HG03064 (cell line): ENCODE data around the gene ARHGAP45.
"Not testable (repeated sequence)": the region's sequence is repeated elsewhere in the genome, so short reads cannot be mapped to it uniquely, and the experiment has no call there.

Experiments used
- ATAC-seq: cut with Tn5 transposase; IDR thresholded peaks from one replicate; pipeline ENCODE4 v1.9.1; 2021; ENCODE audit warnings: low read depth; ENCODE audit not compliant: unreplicated experiment

The ARHGAP45 gene

DNA sequence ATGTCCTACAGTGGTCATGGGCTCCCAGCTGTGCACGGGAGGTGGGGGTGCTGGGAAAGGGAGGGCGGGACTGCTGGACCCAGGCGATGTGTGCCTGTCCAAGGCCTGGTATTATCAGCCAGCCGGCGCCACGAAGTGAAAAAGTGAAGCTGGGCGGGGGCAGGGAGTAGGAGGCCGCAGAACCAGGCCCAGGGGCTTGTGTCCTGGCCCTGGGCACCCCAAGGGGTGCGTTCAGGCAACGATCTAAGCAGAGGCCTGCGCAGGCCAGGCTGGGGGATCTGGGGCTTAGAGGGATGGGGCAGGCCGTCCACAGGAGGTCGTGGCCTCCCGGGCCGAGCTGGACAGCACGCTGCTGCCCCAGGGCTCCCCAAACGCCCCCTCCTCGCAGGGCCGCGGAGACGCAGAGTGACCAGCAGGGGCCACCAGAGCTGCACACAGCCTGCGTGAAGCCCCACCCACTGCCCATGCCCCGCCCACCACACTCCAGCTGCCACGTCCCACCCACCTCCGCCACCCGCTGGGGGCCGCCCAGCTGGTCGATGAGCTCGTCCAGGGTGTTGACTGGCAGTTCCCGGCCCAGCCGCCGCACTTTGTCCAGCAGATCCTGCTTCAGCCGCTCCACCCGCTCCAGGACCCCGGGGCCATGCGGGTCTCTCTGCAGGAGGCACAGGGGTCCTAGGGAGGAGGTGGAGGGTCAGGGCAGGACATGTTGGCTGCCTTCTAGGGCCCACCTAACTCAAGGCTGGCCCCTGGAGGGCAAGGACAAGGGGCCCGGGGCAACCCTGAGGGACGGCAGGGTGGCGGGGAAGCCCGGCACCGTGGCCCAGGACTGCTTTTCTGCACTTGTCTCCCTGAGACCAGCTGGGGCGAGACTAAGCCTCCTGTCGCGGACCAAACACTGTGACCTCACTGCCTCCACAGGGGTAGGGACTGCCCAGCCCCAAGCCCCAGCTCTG, 46.3 kb downstream of the ARHGAP45 start:
- no peak for ATAC-seq

DNA sequence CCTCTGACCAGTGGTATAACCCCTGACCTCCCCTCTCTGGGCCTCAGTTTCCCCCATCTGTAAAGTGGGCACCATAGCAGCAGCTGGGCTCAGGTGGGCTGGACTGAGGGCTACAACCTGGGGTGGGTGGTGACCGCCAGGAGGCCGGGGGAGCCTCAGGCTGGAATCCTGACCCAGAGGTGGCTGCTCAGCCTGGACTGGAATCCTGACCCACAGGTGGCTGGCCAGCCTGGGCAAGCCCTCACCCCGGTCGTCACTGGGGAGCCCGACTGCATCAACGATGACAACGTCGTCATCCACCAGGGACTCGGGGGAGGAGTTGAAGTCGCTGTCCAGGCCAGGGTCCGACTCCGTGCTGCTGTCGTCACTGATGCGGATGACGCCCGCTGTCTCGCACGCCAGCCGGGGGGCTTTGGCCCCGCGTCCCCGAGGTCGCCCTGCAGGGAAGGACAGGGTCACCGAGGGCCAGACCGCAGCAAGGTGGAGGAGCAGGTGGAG, 47.1 kb downstream of the ARHGAP45 start:
- no peak for ATAC-seq

DNA sequence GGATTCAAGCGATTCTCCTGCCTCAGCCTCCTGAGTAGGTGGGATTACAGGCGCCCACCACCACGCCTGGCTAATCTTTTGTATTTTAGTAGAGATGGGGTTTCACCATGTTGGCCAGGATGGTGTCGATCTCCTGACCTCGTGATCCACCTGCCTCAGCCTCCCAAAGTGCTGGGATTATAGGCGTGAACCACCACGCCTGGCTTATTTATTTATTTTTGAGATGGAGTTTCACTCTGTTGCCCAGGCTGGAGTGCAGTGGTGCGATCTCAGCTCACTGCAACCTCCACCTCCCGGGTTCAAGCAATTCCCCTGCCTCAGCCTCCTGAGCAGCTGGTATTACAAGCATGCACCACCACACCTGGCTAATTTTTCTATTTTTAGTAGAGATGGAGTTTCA, 47.8 kb downstream of the ARHGAP45 start:
- not testable (repeated sequence) for ATAC-seq

GRCh38 chr19:1115646-1116420, 48.9 kb downstream of the ARHGAP45 start:
- ATAC-seq = no peak

- ATAC-seq = no peak
Measured at GRCh38 chr19:1116726-1117581, 50.0 kb downstream of the ARHGAP45 start.

DNA sequence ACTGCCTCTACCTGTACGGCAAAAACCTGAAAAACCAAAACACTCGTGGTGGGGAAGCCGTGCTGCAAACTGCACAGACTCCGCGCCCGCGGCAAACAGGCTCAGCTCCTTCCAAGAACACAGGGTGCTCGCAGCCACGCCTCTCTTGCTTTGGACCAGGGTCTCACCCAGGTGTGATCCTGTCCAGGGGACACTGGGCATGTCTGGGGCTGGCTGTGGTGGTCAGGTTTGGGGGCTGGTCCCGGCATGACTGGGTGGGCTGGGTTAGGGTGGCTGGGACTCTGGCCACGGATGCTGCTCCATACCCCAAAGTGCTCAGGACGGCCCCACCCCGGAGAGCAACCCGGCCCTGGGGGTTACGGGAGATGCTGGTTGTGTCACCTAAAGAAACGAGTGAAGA, 50.7 kb downstream of the ARHGAP45 start:
- ATAC-seq = no peak

DNA sequence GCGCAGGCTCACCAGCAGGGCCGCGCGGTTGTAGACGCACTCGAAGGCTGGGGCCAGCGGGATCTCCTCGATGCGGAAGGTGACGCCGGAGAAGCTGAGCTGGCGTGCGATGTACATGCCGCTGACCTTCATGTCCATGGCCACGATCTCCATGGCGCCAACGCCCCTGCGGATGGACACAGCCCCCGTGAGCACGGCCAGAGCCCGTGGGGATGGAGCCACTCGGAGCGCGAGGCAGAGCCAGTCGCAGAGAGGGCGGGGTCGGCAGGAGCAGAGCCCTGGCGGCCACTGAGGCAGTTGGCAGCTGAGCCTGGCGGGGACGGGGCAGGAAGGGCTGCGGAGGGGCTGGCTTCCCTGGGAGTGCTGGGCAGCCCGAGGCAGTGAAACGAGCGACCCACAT, 52.0 kb downstream of the ARHGAP45 start:
- no peak for ATAC-seq

DNA sequence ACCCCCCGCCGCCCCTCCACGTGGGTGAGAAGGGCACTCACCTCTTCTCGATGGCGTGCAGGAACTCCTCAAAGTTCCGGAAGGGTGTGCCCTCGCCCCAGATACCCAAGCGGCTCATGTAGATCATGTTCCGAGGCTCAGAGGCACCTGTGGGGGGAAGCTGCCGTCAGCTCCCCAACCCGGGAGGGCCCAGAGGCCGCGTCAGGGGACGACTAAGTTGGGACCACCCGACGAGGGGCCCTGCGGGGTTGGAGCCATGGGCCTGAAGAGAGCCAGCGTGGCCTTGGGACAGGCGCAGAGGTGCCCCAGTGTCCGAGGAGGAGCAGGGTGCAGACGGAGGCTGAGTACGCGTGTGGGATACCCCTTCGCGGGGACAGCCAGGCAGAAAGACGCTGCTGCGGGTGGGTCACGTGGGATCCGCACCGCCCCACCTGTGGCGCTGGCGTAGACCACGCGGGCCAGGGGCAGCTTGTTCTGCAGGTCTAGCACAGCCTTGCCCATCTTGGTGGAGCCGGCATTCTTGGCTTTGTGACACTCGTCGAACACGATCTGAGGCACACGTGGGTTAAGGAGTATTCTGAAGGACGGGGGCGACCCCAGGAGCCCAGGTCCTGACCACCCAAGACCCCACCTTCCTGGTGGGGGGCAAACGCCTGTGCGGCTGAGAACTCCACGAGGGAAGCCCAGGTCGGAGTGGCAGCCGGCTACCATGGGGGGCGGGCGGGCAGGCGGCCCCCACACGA, 52.7 kb downstream of the ARHGAP45 start:
- no peak for ATAC-seq

- ATAC-seq = no peak
Measured at GRCh38 chr19:1121395-1121794, 54.4 kb downstream of the ARHGAP45 start.

DNA sequence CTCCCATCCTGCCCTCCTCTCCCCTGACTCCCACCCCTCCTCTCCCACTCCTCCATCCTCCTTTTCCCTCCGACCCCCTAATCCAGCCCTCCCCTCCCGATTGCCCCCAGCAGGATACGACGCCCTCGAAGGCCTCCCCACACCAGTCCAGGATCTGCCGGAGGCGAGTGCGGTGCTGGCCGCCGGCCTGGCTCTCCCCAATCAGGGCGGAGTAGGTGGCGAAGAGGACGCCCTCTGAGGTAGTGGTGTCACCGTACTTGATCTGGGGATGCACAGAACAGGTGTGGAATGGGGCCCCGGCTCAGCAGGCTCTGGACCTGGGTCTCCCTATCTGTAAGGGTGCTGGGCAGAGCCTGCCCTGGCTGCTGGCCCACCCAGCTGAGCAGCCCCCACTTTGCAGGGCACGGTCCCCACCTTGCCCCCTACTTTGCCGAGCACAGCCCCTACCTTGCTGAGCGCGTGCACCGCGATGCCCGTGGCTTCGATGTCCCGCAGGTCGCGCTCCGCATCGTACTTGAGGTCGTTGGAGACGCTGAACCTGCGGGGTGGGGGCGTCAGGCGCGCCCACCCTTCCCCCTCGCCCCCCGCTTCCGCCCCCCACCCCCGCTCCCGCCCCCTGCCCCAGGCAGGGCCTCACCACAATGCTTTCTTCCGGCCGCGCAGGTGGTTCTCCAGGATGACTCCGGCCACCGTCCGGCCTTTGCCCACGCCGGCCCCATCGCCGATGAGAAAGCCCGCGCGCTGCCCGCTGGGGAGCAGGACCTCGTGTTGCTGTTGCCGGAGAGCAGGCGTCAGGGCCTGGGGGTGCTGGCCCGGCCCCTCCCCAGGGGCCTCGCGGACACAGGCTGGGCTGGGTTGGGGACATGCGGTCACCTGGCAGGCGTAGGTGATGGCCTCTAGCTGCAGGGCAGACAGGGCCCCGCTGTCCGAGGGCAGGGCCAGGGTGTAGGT, 55.3 kb downstream of the ARHGAP45 start:
- no peak for ATAC-seq

- ATAC-seq = no peak
Measured at GRCh38 chr19:1122972-1123363, 56.0 kb downstream of the ARHGAP45 start.

GRCh38 chr19:1123381-1123780, 56.4 kb downstream of the ARHGAP45 start:
- ATAC-seq = no peak

DNA sequence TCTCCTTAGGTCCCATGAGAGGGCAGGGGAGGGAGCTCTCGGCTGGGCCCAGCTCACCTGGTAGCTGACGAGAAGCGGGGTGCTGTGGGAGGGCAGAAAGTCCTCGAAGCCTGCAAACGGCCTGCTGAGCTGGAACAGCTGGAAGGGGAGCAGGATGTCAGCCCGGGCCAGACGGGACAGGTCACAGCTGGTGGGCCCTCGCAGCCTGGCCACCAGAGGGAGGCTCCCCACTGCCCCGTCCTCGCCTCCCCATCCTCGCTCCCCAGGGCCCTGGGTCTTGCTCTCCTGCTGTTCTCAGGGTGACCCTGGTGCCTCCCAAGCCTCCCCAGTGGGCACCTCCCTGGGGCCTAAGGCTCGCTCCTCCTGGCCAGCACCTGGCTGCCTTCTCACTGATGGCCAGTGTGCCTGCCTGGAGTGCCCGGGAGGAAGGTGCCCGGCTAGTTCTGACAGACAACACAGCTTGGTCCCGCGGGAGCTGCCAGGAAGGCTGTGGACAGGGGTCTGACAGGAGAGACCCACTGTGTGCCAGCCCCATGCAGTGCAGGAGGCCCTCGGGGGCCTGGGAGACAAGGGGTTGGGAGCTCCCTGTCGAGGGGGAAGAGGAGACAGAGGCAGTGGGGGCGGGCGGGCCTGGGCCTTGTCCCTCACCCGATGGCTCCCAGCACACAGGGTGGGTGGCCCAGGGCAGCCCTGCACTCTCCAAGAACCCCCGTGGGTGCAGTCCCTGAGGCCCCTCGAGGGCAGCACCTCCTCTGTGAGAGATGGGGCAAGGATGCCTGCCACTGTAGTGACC, 57.1 kb downstream of the ARHGAP45 start:
- no peak for ATAC-seq

DNA sequence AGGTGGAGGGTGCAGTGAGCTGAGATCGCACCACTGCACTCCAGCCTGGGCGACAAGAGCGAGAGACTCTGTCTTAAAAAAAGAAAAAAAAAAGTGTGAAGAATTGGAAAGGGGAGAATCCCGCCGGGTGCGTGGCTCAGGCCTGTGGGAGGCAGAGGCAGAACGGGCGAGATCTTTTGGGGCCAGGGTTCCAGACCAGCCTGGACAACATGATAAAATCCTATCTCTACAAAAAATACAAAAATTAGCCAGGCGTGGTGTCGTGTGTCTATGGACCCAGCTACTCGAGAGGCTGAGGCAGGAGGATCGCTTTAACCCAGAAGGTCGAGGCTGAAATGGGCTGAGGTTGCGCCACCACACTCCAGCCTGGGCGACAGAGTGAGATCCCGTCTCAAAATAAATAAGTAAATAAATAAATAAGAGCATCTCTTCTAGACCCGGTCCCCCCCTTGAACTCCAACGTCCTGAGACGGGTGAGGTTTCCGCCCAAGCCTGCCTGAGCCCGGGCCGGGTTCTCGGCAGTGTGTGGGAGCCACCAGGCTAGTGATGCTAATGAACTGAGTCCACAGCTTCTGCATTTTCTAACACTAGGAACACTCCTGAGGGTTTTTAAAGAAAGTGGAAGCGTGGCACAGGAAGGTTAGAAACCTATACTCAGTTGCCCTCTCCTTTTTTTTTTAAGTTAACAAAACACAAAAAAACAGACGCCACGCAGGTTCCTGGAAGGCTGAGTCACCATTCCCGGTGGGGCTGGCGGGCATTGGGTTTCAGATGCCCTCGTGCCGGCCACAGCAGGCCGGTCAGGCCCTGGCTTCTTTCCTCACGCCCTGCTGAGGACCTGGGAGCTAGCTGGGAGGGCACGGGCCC, 58.9 kb downstream of the ARHGAP45 start:
- ATAC-seq = no peak

GRCh38 chr19:1126984-1127760, 60.2 kb downstream of the ARHGAP45 start:
- no peak for ATAC-seq

- ATAC-seq = no peak
Measured at GRCh38 chr19:1128106-1128505, 61.1 kb downstream of the ARHGAP45 start.
